Measurements from ENCODE around the gene RTN4R.

- TF ChIP-seq CTCF (conservative IDR thresholded peaks at IDR 0.05; ENCODE audit: low read length), result no peak
- no peak for TF ChIP-seq EZH2phosphoT487 (IDR thresholded peaks at IDR 0.05; ENCODE audit: borderline replicate concordance)
Measured at GRCh38 chr22:20304646-20305045, 36.5 kb upstream of the RTN4R start.

Measured in Loucy (cell line).